PFSK-1 (cell line): ENCODE results near the gene YAF2.

Experiments used
- FOXP2 ChIP-seq: optimal IDR thresholded peaks from 2 replicates; pipeline ENCODE3; 2011; ENCODE audit warnings: borderline replicate concordance, control low read depth, inconsistent platforms; ENCODE audit not compliant: insufficient read depth; ENCODE audit errors: extremely low read length, extremely low read depth
- POLR2AphosphoS5 ChIP-seq: IDR thresholded peaks from 2 replicates; pipeline ENCODE4 v1.6.1; 2012; ENCODE audit warnings: low read depth, mild to moderate bottlenecking, control low read depth, low read length, moderate library complexity
- SIN3A ChIP-seq: IDR thresholded peaks from 2 replicates; pipeline ENCODE4 v1.6.1; 2012; ENCODE audit warnings: mild to moderate bottlenecking, low read length, moderate library complexity, borderline replicate concordance; ENCODE audit not compliant: insufficient read depth
- TAF1 ChIP-seq: IDR thresholded peaks from 2 replicates; pipeline ENCODE4 v1.6.1; 2012; ENCODE audit warnings: low read length, control low read depth, borderline replicate concordance; ENCODE audit not compliant: insufficient read depth
- TF ChIP-seq, protein P1 (sequence below), 2 experiments: IDR thresholded peaks; 2 replicates each; pipeline versions ENCODE4 v1.6.1 to v1.8.0; 2011 to 2012; ENCODE audit warnings: low read depth in 2 of 2, low read length in 2 of 2, control low read depth in 1 of 2, inconsistent platforms in 1 of 2, mild to moderate bottlenecking in 1 of 2, moderate library complexity in 1 of 2; ENCODE audit not compliant: insufficient read depth in 1 of 2

DNA sequence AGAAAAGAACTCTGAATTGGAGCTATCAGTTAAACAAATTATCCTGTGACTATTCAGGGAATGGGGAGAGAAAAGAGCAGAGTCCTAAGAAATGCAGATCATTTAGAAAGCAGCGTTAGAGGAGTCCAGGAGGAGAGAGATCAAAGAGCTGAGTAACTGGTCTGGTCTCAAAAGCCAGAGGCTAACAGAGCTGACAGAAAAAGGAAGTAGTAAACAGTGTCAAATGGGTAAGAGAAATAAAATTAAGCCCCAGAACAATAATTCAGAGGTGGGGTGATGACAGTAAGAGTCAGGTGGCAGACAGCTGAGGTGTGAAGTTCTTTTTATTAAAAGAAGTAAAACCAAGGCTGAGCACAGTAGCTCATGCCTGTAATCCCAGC lies 112.7 kb downstream of the YAF2 start:
- TF ChIP-seq, protein P1, sequence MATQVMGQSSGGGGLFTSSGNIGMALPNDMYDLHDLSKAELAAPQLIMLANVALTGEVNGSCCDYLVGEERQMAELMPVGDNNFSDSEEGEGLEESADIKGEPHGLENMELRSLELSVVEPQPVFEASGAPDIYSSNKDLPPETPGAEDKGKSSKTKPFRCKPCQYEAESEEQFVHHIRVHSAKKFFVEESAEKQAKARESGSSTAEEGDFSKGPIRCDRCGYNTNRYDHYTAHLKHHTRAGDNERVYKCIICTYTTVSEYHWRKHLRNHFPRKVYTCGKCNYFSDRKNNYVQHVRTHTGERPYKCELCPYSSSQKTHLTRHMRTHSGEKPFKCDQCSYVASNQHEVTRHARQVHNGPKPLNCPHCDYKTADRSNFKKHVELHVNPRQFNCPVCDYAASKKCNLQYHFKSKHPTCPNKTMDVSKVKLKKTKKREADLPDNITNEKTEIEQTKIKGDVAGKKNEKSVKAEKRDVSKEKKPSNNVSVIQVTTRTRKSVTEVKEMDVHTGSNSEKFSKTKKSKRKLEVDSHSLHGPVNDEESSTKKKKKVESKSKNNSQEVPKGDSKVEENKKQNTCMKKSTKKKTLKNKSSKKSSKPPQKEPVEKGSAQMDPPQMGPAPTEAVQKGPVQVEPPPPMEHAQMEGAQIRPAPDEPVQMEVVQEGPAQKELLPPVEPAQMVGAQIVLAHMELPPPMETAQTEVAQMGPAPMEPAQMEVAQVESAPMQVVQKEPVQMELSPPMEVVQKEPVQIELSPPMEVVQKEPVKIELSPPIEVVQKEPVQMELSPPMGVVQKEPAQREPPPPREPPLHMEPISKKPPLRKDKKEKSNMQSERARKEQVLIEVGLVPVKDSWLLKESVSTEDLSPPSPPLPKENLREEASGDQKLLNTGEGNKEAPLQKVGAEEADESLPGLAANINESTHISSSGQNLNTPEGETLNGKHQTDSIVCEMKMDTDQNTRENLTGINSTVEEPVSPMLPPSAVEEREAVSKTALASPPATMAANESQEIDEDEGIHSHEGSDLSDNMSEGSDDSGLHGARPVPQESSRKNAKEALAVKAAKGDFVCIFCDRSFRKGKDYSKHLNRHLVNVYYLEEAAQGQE (IDR thresholded peaks at IDR 0.05; ENCODE audit: insufficient read depth in 1 of 2, low read depth in 2 of 2, low read length in 2 of 2): no peak
- no peak for TF ChIP-seq POLR2AphosphoS5
- no peak for TF ChIP-seq SIN3A
- no peak for TF ChIP-seq TAF1
- no peak for TF ChIP-seq FOXP2
